ENCODE data around the gene STAB2.

GRCh38 chr12:103640831-103641230 lies 53.8 kb downstream of the STAB2 start:
- no peak for TF ChIP-seq CTCF (IDR thresholded peaks at IDR 0.05)
- no peak for TF ChIP-seq POLR2A (IDR thresholded peaks at IDR 0.05)

Measured in thyroid gland (tissue), 4 donors.